Osteoblast (primary cell): ENCODE results near the gene CCDC3. TPM values are rescaled to one million over a fixed set of nuclear protein-coding genes. Genes with fewer than 3 reads are reported as not detected.

Source experiments
- DNase-seq: peaks from one replicate; pipeline ENCODE4 v3.0.0; 2011; ENCODE audit warnings: low spot score, mixed read lengths; ENCODE audit not compliant: insufficient read length; ENCODE audit errors: missing footprints
- H2AFZ ChIP-seq: 2 replicates; pipeline ENCODE4 v1.6.0; 2011; ENCODE audit warnings: mild to moderate bottlenecking, low read length
- H3K27ac ChIP-seq: 2 replicates; pipeline ENCODE4 v1.5.1; 2011; ENCODE audit warnings: mild to moderate bottlenecking, low read depth, low read length, moderate library complexity
- H3K27me3 ChIP-seq: 2 replicates; pipeline ENCODE4 v1.6.0; 2012; ENCODE audit warnings: mild to moderate bottlenecking, control low read depth, inconsistent platforms, low read length, moderate library complexity; ENCODE audit not compliant: insufficient read depth
- H3K36me3 ChIP-seq: 2 replicates; pipeline ENCODE4 v1.5.1; 2011; ENCODE audit warnings: mild to moderate bottlenecking, low read length, control low read depth, moderate library complexity; ENCODE audit not compliant: insufficient read depth
- H3K4me1 ChIP-seq: 2 replicates; pipeline ENCODE4 v1.5.1; 2011; ENCODE audit warnings: mild to moderate bottlenecking, low read length, control low read depth, moderate library complexity; ENCODE audit not compliant: insufficient read depth
- H3K4me2 ChIP-seq: 2 replicates; pipeline ENCODE4 v1.6.0; 2011; ENCODE audit warnings: mild to moderate bottlenecking, low read length; ENCODE audit not compliant: insufficient read depth
- H3K4me3 ChIP-seq: fragments of 200-600 bp; sonication (generic); 3 replicates; pipeline ENCODE4 v1.5.1; 2012; ENCODE audit warnings: mild to moderate bottlenecking, low read length, inconsistent platforms; ENCODE audit not compliant: insufficient read depth
- H3K79me2 ChIP-seq: 2 replicates; pipeline ENCODE4 v1.6.0; 2012; ENCODE audit warnings: mild to moderate bottlenecking, low read length, control low read depth, inconsistent platforms; ENCODE audit not compliant: insufficient read depth
- H3K9me3 ChIP-seq: 2 replicates; pipeline ENCODE4 v1.5.1; 2011; ENCODE audit warnings: low read depth, low read length, control low read depth
- H4K20me1 ChIP-seq: 2 replicates; pipeline ENCODE4 v1.6.0; 2012; ENCODE audit warnings: mild to moderate bottlenecking, low read length, control low read depth; ENCODE audit not compliant: insufficient read depth
- total RNA-seq: library from RNA; depleted of rRNA; stranded (reverse); fragments of >200 nt; gene quantifications from 2 replicates; pipeline ENCODE4 v1.2.3, GENCODE V29; 2012
- TF ChIP-seq, protein P1 (sequence below): IDR thresholded peaks from 2 replicates; pipeline ENCODE4 v1.5.1; 2011; ENCODE audit warnings: mild to moderate bottlenecking, low read depth, low read length, moderate library complexity; ENCODE audit errors: extremely low read depth

Gene CCDC3
- total RNA-seq, 1 donor = 0.72 TPM

DNA sequence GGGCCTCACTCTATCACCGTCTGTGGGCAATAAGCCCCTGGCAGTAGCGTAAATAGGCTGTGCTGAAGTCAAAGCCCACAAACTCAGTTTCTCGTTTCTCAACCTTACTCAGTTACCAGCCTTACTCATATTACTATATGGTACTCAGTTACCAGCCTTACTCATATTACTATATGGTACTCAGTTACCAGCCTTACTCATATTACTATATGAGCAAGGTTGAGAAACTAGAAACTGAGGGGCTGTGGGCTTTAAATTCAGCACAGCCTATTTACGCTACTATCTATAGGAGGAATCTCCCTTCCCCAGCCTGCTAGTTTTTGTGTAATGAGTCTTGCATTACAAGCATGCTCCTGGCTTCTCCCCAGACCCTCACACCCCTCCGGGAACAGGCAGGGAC is 35.4 kb downstream of the CCDC3 start:
- no peaks in the 10 kb centered on the region for H3K9me3 ChIP-seq
- peaks cover 9% of the 10 kb centered on the region for H3K27me3 ChIP-seq
- no peak overlapping the region for H3K4me2 ChIP-seq
- H3K4me3 ChIP-seq = no peak overlapping the region
- H2AFZ ChIP-seq = no peak overlapping the region
- TF ChIP-seq, protein P1, sequence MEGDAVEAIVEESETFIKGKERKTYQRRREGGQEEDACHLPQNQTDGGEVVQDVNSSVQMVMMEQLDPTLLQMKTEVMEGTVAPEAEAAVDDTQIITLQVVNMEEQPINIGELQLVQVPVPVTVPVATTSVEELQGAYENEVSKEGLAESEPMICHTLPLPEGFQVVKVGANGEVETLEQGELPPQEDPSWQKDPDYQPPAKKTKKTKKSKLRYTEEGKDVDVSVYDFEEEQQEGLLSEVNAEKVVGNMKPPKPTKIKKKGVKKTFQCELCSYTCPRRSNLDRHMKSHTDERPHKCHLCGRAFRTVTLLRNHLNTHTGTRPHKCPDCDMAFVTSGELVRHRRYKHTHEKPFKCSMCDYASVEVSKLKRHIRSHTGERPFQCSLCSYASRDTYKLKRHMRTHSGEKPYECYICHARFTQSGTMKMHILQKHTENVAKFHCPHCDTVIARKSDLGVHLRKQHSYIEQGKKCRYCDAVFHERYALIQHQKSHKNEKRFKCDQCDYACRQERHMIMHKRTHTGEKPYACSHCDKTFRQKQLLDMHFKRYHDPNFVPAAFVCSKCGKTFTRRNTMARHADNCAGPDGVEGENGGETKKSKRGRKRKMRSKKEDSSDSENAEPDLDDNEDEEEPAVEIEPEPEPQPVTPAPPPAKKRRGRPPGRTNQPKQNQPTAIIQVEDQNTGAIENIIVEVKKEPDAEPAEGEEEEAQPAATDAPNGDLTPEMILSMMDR = no peak
- peaks cover 1% of the 10 kb centered on the region for H3K4me1 ChIP-seq
- H3K27ac ChIP-seq = no peak overlapping the region
- H4K20me1 ChIP-seq = no peaks in the 10 kb centered on the region
- no peaks in the 10 kb centered on the region for H3K36me3 ChIP-seq
- no peaks in the 10 kb centered on the region for H3K79me2 ChIP-seq
- no peak for DNase-seq

- Histone ChIP-seq H3K27me3 (peaks cover 13% of the 10 kb centered on the region), H3K4me1 (no peaks in the 10 kb centered on the region), H3K27ac (no peak overlapping the region), H3K36me3 (no peaks in the 10 kb centered on the region), H2AFZ (no peak overlapping the region), H3K4me3 (no peak overlapping the region), H3K79me2 (no peaks in the 10 kb centered on the region), H4K20me1 (no peaks in the 10 kb centered on the region), H3K9me3 (no peaks in the 10 kb centered on the region), H3K4me2 (no peak overlapping the region)
- DNase-seq = no peak
- TF ChIP-seq, protein P1 = no peak
Observed at GRCh38 chr10:12965571-12965970, 35.9 kb downstream of the CCDC3 start.

DNA sequence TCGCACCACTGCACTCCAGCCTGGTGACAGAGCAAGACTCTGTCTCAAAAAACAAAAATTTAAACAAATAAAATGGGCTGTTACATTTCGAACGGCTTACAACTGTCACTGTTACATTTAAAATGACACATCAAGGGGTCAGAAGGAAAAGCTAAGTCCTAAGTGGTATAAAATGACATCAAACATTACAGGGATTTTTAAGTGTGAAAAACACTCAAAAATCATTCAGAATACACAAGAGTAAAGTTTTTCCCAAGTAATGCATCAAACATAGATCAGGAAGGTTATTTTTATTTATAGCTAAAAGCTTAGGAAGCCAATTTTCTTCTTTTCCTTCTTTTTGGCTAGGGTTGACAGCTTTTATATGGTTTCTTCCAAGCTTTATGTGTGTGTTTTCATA is 39.0 kb downstream of the CCDC3 start:
- Histone ChIP-seq H2AFZ (no peak overlapping the region), H3K9me3 (no peaks in the 10 kb centered on the region), H3K36me3 (no peaks in the 10 kb centered on the region), H3K79me2 (no peaks in the 10 kb centered on the region), H3K4me2 (no peak overlapping the region), H3K4me1 (no peaks in the 10 kb centered on the region), H3K27ac (no peak overlapping the region), H3K4me3 (no peak overlapping the region), H3K27me3 (peaks cover 17% of the 10 kb centered on the region), H4K20me1 (no peaks in the 10 kb centered on the region)
- no peak for DNase-seq
- TF ChIP-seq, protein P1 = no peak

GRCh38 chr10:12961416-12962205 is 39.9 kb downstream of the CCDC3 start:
- H3K27ac ChIP-seq = no peak overlapping the region

More at GRCh38 chr10:12961416-12962205, 39.9 kb downstream of the CCDC3 start:
- no peaks in the 10 kb centered on the region for H3K79me2 ChIP-seq
- H3K4me3 ChIP-seq = no peak overlapping the region
- H3K27me3 ChIP-seq = peaks cover 17% of the 10 kb centered on the region
- H3K9me3 ChIP-seq = no peaks in the 10 kb centered on the region
- H2AFZ ChIP-seq = no peak overlapping the region
- DNase-seq = no peak
- H4K20me1 ChIP-seq = no peaks in the 10 kb centered on the region
- no peak overlapping the region for H3K4me2 ChIP-seq
- no peaks in the 10 kb centered on the region for H3K36me3 ChIP-seq
- no peaks in the 10 kb centered on the region for H3K4me1 ChIP-seq
- TF ChIP-seq, protein P1 = no peak
